Endodermal cell (in vitro differentiated cells): ENCODE data around the gene PCNT. TPM values are rescaled to one million over a fixed set of nuclear protein-coding genes. Genes with fewer than 3 reads are reported as not detected.

Experiments
- DNase-seq: peaks from one replicate; pipeline ENCODE4 v3.0.0-alpha.2; 2017
- H3K27ac ChIP-seq: 2 replicates; pipeline ENCODE4 v1.5.1; 2013; ENCODE audit warnings: mild to moderate bottlenecking, low read depth, low read length, moderate library complexity
- H3K27me3 ChIP-seq: 2 replicates; pipeline ENCODE4 v1.6.1; 2013; ENCODE audit warnings: mild to moderate bottlenecking, low read length, moderate library complexity; ENCODE audit not compliant: insufficient read depth, control insufficient read depth, poor library complexity, severe bottlenecking
- H3K36me3 ChIP-seq: 2 replicates; pipeline ENCODE4 v1.7.0; 2013; ENCODE audit warnings: mild to moderate bottlenecking, low read length, moderate library complexity; ENCODE audit not compliant: control insufficient read depth, insufficient read depth
- H3K4me1 ChIP-seq: one replicate; pipeline ENCODE4 v1.7.0; 2013; ENCODE audit warnings: low read length; ENCODE audit not compliant: control insufficient read depth, insufficient read depth
- H3K4me3 ChIP-seq: 2 replicates; pipeline ENCODE4 v1.5.1; 2013; ENCODE audit warnings: mild to moderate bottlenecking, low read length, moderate library complexity
- H3K9ac ChIP-seq: 2 replicates; pipeline ENCODE4 v1.6.1; 2013; ENCODE audit warnings: mild to moderate bottlenecking, low read length, moderate library complexity; ENCODE audit not compliant: poor library complexity, severe bottlenecking; ENCODE audit errors: extremely low read depth
- H3K9me3 ChIP-seq: 2 replicates; pipeline ENCODE4 v1.6.1; 2013; ENCODE audit warnings: mild to moderate bottlenecking, low read length, moderate library complexity; ENCODE audit not compliant: control insufficient read depth
- H3K27ac Mint-ChIP-seq: 2 replicates; pipeline ENCODE4 v1.8.0; 2020; ENCODE audit warnings: mixed read lengths
- H3K27me3 Mint-ChIP-seq: 2 replicates; pipeline ENCODE4 v1.8.0; 2021; ENCODE audit warnings: mild to moderate bottlenecking, mixed read lengths; ENCODE audit not compliant: insufficient read depth
- H3K36me3 Mint-ChIP-seq: 2 replicates; pipeline ENCODE4 v1.8.0; 2020; ENCODE audit warnings: low read depth, mixed read lengths
- H3K4me1 Mint-ChIP-seq: 2 replicates; pipeline ENCODE4 v1.8.0; 2020; ENCODE audit warnings: mixed read lengths
- H3K4me3 Mint-ChIP-seq: 2 replicates; pipeline ENCODE4 v1.8.0; 2020; ENCODE audit warnings: mild to moderate bottlenecking, moderate library complexity, mixed read lengths
- H3K9me3 Mint-ChIP-seq: 2 replicates; pipeline ENCODE4 v1.8.0; 2020; ENCODE audit warnings: mild to moderate bottlenecking, mixed read lengths
- WGBS, 2 experiments: methylation state at CpG; one replicate each; pipeline versions ENCODE4 v1.1.5 to v1.1.7; 2013; ENCODE audit warnings: missing lambda C conversion rate in 2 of 2, mixed read lengths in 1 of 2; ENCODE audit not compliant: insufficient coverage in 1 of 2, insufficient read length in 1 of 2; 5-methylcytosine and 5-hydroxymethylcytosine counted together
- total RNA-seq, 2 donors: library from RNA; stranded (reverse); fragmentation: NEBNext Ultra II Directional in 1 of 2; extraction: Animal tissue kit (Norgen Biotek cat#: 25700) in 1 of 2; gene quantifications; 2 replicates in 1 of 2; 3 replicates in 1 of 2; pipeline ENCODE4 v1.2.1, GENCODE V29; 2021
- TF ChIP-seq, protein P1 (sequence below): fragments of 200-600 bp; sonication (generic); conservative IDR thresholded peaks from 2 replicates; pipeline ENCODE4 v1.5.0; 2021; ENCODE audit warnings: antibody characterized with exemption, mild to moderate bottlenecking

Gene PCNT
- total RNA-seq, 2 donors from 2014 or later = 40.1 to 40.7 TPM

DNA sequence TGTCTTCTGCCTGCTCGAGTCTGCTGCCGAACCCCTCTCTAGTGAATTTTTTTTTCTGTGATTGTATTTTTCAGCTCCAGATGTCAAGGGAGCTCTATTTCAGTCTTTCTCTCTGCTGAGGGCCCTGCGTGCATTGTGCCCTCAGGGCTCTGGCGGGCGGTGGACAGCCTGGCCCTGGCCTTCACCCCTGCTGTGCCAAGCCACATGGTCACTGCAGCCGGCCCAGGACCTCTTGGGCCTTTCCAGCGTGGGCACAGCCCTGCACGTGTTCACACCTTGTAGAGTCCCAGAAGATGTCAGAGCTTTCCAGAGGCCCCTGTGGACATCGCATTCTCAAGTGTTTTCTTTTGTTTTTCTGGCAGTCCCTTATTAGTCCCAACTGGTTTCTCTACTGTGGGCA, 55.7 kb downstream of the PCNT start:
- Histone ChIP-seq H3K9me3 (no peaks in the 10 kb centered on the region), H3K27me3 (no peaks in the 10 kb centered on the region), H3K27ac (no peak overlapping the region), H3K9ac (no peak overlapping the region), H3K4me3 (no peak overlapping the region), H3K4me1 (no peaks in the 10 kb centered on the region), H3K36me3 (peaks cover 22% of the 10 kb centered on the region)
- Mint-ChIP-seq H3K4me1 (no peaks in the 10 kb centered on the region), H3K27me3 (no peaks in the 10 kb centered on the region), H3K9me3 (peaks cover 33% of the 10 kb centered on the region), H3K36me3 (peaks cover 50% of the 10 kb centered on the region), H3K27ac (peak overlapping the region; percentile 6), H3K4me3 (no peak overlapping the region)
- 89 to 98% methylated on average over 6 to 9 of the region's 9 CpGs for WGBS, 2 experiments
- DNase-seq = no peak
- TF ChIP-seq, protein P1, sequence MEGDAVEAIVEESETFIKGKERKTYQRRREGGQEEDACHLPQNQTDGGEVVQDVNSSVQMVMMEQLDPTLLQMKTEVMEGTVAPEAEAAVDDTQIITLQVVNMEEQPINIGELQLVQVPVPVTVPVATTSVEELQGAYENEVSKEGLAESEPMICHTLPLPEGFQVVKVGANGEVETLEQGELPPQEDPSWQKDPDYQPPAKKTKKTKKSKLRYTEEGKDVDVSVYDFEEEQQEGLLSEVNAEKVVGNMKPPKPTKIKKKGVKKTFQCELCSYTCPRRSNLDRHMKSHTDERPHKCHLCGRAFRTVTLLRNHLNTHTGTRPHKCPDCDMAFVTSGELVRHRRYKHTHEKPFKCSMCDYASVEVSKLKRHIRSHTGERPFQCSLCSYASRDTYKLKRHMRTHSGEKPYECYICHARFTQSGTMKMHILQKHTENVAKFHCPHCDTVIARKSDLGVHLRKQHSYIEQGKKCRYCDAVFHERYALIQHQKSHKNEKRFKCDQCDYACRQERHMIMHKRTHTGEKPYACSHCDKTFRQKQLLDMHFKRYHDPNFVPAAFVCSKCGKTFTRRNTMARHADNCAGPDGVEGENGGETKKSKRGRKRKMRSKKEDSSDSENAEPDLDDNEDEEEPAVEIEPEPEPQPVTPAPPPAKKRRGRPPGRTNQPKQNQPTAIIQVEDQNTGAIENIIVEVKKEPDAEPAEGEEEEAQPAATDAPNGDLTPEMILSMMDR = no peak

- H3K4me3 ChIP-seq = no peak overlapping the region
- Mint-ChIP-seq H3K4me1 (no peaks in the 10 kb centered on the region), H3K36me3 (peaks cover 66% of the 10 kb centered on the region), H3K27me3 (no peaks in the 10 kb centered on the region), H3K4me3 (no peak overlapping the region), H3K9me3 (peaks cover 34% of the 10 kb centered on the region), H3K27ac (peak overlapping the region; percentile 28)
- H3K36me3 ChIP-seq = peaks cover 30% of the 10 kb centered on the region
- H3K4me1 ChIP-seq = no peaks in the 10 kb centered on the region
- WGBS, 2 experiments = 82 to 92% methylated on average over 4 to 5 of the region's 5 CpGs
- no peak overlapping the region for H3K27ac ChIP-seq
- H3K9ac ChIP-seq = no peak overlapping the region
- DNase-seq = no peak
- no peaks in the 10 kb centered on the region for H3K27me3 ChIP-seq
- no peaks in the 10 kb centered on the region for H3K9me3 ChIP-seq
- TF ChIP-seq, protein P1 = no peak
Measured at GRCh38 chr21:46381541-46381940, 57.6 kb downstream of the PCNT start.

DNA sequence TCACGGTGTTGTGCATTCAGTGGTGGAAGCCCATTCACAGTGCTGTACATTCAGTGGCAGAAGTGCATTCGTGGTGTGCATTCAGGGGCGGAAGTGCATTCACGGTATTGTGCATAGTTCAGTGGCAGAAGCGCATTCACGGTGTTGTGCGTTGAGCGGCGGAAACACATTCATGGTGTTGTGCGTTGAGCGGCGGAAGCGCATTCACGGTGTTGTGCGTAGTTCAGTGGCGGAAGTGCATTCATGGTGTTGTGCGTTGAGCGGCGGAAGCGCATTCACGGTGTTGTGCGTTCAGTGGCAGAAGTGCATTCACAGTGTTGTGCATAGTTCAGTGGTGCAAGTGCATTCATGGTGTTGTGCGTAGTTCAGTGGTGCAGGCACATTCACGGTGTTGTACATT, 60.6 kb downstream of the PCNT start:
- 98% methylated on average over 24 of the region's 24 CpGs for WGBS, 2 experiments
- no peaks in the 10 kb centered on the region for H3K27me3 ChIP-seq
- DNase-seq = no peak
- H3K36me3 ChIP-seq = peaks cover 19% of the 10 kb centered on the region
- Mint-ChIP-seq H3K27me3 (no peaks in the 10 kb centered on the region), H3K36me3 (peaks cover 73% of the 10 kb centered on the region), H3K27ac (no peak overlapping the region), H3K4me1 (no peaks in the 10 kb centered on the region), H3K4me3 (no peak overlapping the region), H3K9me3 (peaks cover 34% of the 10 kb centered on the region)
- TF ChIP-seq, protein P1 = no peak
- H3K27ac ChIP-seq = no peak overlapping the region
- H3K9ac ChIP-seq = no peak overlapping the region
- no peaks in the 10 kb centered on the region for H3K9me3 ChIP-seq
- no peak overlapping the region for H3K4me3 ChIP-seq
- no peaks in the 10 kb centered on the region for H3K4me1 ChIP-seq
